RPMI8226 (cell line): ENCODE results near the gene CDK2.
"Not testable (repeated sequence)": the region's sequence is repeated elsewhere in the genome, so short reads cannot be mapped to it uniquely, and the experiment has no call there.

Experiments
- DNase-seq: peaks from one replicate; pipeline ENCODE4 v3.0.0-alpha.2; 2015

Gene CDK2

GRCh38 chr12:55966408-55967281 is at the start of gene CDK2:
Gene CDK2 (plus strand): TSS chr12:55966830. CDS start chr12:55967009, 179 bp downstream.
- peak; percentile 93 for DNase-seq

GRCh38 chr12:55919032-55919431 is 47.6 kb upstream of the CDK2 start:
- not testable (repeated sequence) for DNase-seq

GRCh38 chr12:55922126-55922525 is 44.5 kb upstream of the CDK2 start:
- no peak for DNase-seq

GRCh38 chr12:55923648-55924047 is 43.0 kb upstream of the CDK2 start:
- DNase-seq = not testable (repeated sequence)

- no peak for DNase-seq
These were observed 41.3 kb upstream of the CDK2 start for GRCh38 chr12:55925371-55925770.

- DNase-seq = no peak
These were observed 40.5 kb upstream of the CDK2 start for GRCh38 chr12:55925870-55926737.

- DNase-seq = peak; percentile 93
These were observed 39.7 kb upstream of the CDK2 start for GRCh38 chr12:55926738-55927587.

GRCh38 chr12:55927588-55928502 is 38.8 kb upstream of the CDK2 start, which contains the start of gene PYM1:
Gene PYM1 (minus strand): TSS chr12:55927894. CDS start chr12:55927761, 133 bp downstream.
- peak; percentile 96 for DNase-seq

- DNase-seq = peak; percentile 83
These were observed 37.3 kb upstream of the CDK2 start for GRCh38 chr12:55929306-55929791.

GRCh38 chr12:55930771-55931316 is 35.8 kb upstream of the CDK2 start, which contains the start of gene DGKA:
Gene DGKA (plus strand): TSS chr12:55931162. CDS start chr12:55936504, 5,342 bp downstream.
- DNase-seq = peak; percentile 65

GRCh38 chr12:55931317-55931779 is 35.3 kb upstream of the CDK2 start:
- DNase-seq = no peak

- peak; percentile 31 for DNase-seq
These were observed 34.7 kb upstream of the CDK2 start for GRCh38 chr12:55931780-55932550.

GRCh38 chr12:55932551-55932910 is 34.1 kb upstream of the CDK2 start:
- DNase-seq = no peak

GRCh38 chr12:55933169-55933798 is 33.3 kb upstream of the CDK2 start:
- no peak for DNase-seq

- DNase-seq = no peak
These were observed 32.6 kb upstream of the CDK2 start for GRCh38 chr12:55933799-55934742.

GRCh38 chr12:55934773-55935172 is 31.9 kb upstream of the CDK2 start:
- no peak for DNase-seq

- no peak for DNase-seq
These were observed 30.9 kb upstream of the CDK2 start for GRCh38 chr12:55935738-55936151.

- DNase-seq = no peak
These were observed 28.6 kb upstream of the CDK2 start for GRCh38 chr12:55937981-55938380.
